ENCODE results near the gene XYLT1. TPM values are rescaled to one million over a fixed set of nuclear protein-coding genes. Genes with fewer than 3 reads are reported as not detected.

Gene XYLT1
- total RNA-seq, 1 experiment from 2014 or later: 14.5 TPM

GRCh38 chr16:17440131-17440530 lies 30.6 kb downstream of the XYLT1 start:
- Histone ChIP-seq H2BK20ac (ENCODE audit: low read depth, low read length, poor library complexity, severe bottlenecking) (no peak overlapping the region), H3K9ac (ENCODE audit: extremely low read depth, insufficient read length, low read length) (no peak overlapping the region), H2BK12ac (ENCODE audit: insufficient read length, low read depth, low read length) (no peak overlapping the region), H2BK120ac (ENCODE audit: low read depth, low read length, poor library complexity, severe bottlenecking) (no peak overlapping the region), H3K4me1 (ENCODE audit: insufficient read depth, low read length) (0 out of 2 replicates have a peak, but pooled peaks cover 3% of the 10 kb centered on the region), H3T11ph (ENCODE audit: low read length) (no peak overlapping the region), H4K8ac (replicated peaks; ENCODE audit: insufficient read length, low read depth, low read length) (no peak overlapping the region), H3K79me1 (ENCODE audit: insufficient read depth, low read depth, low read length, poor library complexity, severe bottlenecking) (no peaks in the 10 kb centered on the region), H2AK5ac (ENCODE audit: insufficient read length, low read length) (no peak overlapping the region), H3K4ac (ENCODE audit: low read depth, low read length) (no peak overlapping the region), H3K79me2 (ENCODE audit: insufficient read depth, low read length) (no peaks in the 10 kb centered on the region; the same call in 1 of the 2 replicates), H2BK5ac (ENCODE audit: insufficient read length, low read length) (no peak overlapping the region), H3K56ac (ENCODE audit: insufficient read length, low read depth, low read length) (no peak overlapping the region), H2AFZ (ENCODE audit: low read length) (no peak overlapping the region), H3K23me2 (ENCODE audit: insufficient read length, low read depth, low read length, poor library complexity, severe bottlenecking) (no peaks in the 10 kb centered on the region), H3K18ac (ENCODE audit: insufficient read length, low read depth, low read length) (no peak overlapping the region), H3K14ac (ENCODE audit: insufficient read depth, low read length) (no peak overlapping the region), H3K4me2 (ENCODE audit: insufficient read depth, insufficient read length, low read length) (no peak overlapping the region), H3K9me3 (ENCODE audit: control insufficient read depth, low read depth, low read length) (no peaks in the 10 kb centered on the region), H3K27me3 (ENCODE audit: insufficient read depth, low read length) (no peaks in the 10 kb centered on the region), H4K5ac (ENCODE audit: insufficient read length, low read depth, low read length) (no peak overlapping the region), H4K91ac (ENCODE audit: insufficient read length, low read depth, low read length) (no peak overlapping the region), H3K27ac (ENCODE audit: insufficient read length, low read depth, low read length) (no peak overlapping the region), H2BK15ac (ENCODE audit: low read depth, low read length) (no peak overlapping the region), H3K23ac (ENCODE audit: insufficient read length, low read depth, low read length) (no peak overlapping the region), H4K20me1 (ENCODE audit: control insufficient read depth, insufficient read depth, insufficient read length) (no peaks in the 10 kb centered on the region)
- no peaks in the 10 kb centered on the region for H3K27me3 Mint-ChIP-seq (ENCODE audit: low read depth)
- peaks cover 3 to 18% (median 7%) of the 10 kb centered on the region in 3 experiments; a peak in 5 of 7 replicates for H3K36me3 Mint-ChIP-seq (ENCODE audit: insufficient read depth in 1 of 3, low read depth in 3 of 3)
- no CpG with 5 or more reads among the region's 4 CpGs for WGBS (ENCODE audit: extremely low coverage, insufficient read length, low lambda C conversion rate)
- H3K4me1 Mint-ChIP-seq: peaks cover 15 to 18% of the 10 kb centered on the region in 2 experiments; a peak in 3 of 4 replicates
- DNase-seq: no peak
- no peak for TF ChIP-seq CTCF (conservative IDR thresholded peaks at IDR 0.05)
- H3K9me3 Mint-ChIP-seq: peaks cover 0 to 5% of the 10 kb centered on the region in 2 experiments; a peak in 3 of 5 replicates
- no peak overlapping the region for H3K4me3 Mint-ChIP-seq
- H3K27ac Mint-ChIP-seq: no peak overlapping the region

Measured in H9 (cell line).